Endothelial cell of umbilical vein (primary cell): Measurements from ENCODE around the gene NR2F2. TPM values are rescaled to one million over a fixed set of nuclear protein-coding genes. Genes with fewer than 3 reads are reported as not detected.

Experiments used
- BruUV-seq: library from RNA; stranded (reverse); fragments of 400-500 nt; replicated peaks from 2 replicates; lab custom pipeline; 2021; lab: Mats Ljungman, UMichigan
- CTCF ChIA-PET: fragments of 300-600, 350-600 bp; sonication (Branson Sonifier 250); formaldehyde crosslinking; loops from one replicate; lab custom pipeline; 2021; ENCODE audit warnings: antibody characterized with exemption, inconsistent platforms; lab: Charles Lee
- POLR2A ChIA-PET: fragments of 300-600, 350-600 bp; sonication (Branson Sonifier 250); formaldehyde crosslinking; loops from one replicate; lab custom pipeline; 2021; ENCODE audit warnings: antibody characterized with exemption, inconsistent platforms; lab: Charles Lee
- DNase-seq: peaks from one replicate; pipeline ENCODE4 v3.0.0-alpha.2; 2011; ENCODE audit warnings: low read depth, low spot score
- FAIRE-seq: peaks from 2 replicates; lab custom pipeline; 2011; peaks lifted over from hg19 to GRCh38; lab: Jason Lieb, UNC
- H2AFZ ChIP-seq: 2 replicates; pipeline ENCODE4 v1.6.0; 2012; ENCODE audit warnings: low read depth, low read length, control low read depth, inconsistent platforms
- H3K27ac ChIP-seq: 2 replicates; pipeline ENCODE4 v1.5.1; 2011; ENCODE audit warnings: low read depth, mild to moderate bottlenecking, control low read depth, low read length, moderate library complexity; ENCODE audit not compliant: insufficient read depth
- H3K27me3 ChIP-seq, 2 experiments: 2 replicates each; pipeline versions ENCODE4 v1.6.0 to v1.6.1; 2011; ENCODE audit warnings: low read length in 2 of 2, mixed read lengths in 1 of 2; ENCODE audit not compliant: control insufficient read depth in 2 of 2, insufficient read depth in 2 of 2
- H3K36me3 ChIP-seq, 2 experiments: 2 replicates in 1 of 2; 3 replicates in 1 of 2; pipeline ENCODE4 v1.5.1; 2011; ENCODE audit warnings: low read length in 2 of 2, mild to moderate bottlenecking in 1 of 2, moderate library complexity in 1 of 2; ENCODE audit not compliant: control insufficient read depth in 2 of 2, insufficient read depth in 2 of 2; ENCODE audit errors: extremely low read depth in 1 of 2
- H3K4me1 ChIP-seq: 3 replicates; pipeline ENCODE4 v1.5.1; 2011; ENCODE audit warnings: mild to moderate bottlenecking, low read length; ENCODE audit not compliant: control insufficient read depth, insufficient read depth; ENCODE audit errors: extremely low read depth
- H3K4me2 ChIP-seq: 2 replicates; pipeline ENCODE4 v1.6.1; 2011; ENCODE audit warnings: low read length, control low read depth, mixed read lengths; ENCODE audit not compliant: insufficient read depth
- H3K4me3 ChIP-seq, 3 experiments: fragments of 200-600 bp in 1 of 3; sonication (generic), shearing (Covaris generic) in 1 of 3; replicated peaks in 1 of 3; 2 replicates each; pipeline ENCODE4 v1.5.1; 2011 to 2016; ENCODE audit warnings: control low read depth in 3 of 3, low read length in 3 of 3, mild to moderate bottlenecking in 2 of 3, inconsistent platforms in 1 of 3, low read depth in 1 of 3, moderate library complexity in 1 of 3; ENCODE audit not compliant: insufficient read depth in 1 of 3
- H3K79me2 ChIP-seq: 2 replicates; pipeline ENCODE4 v1.6.0; 2012; ENCODE audit warnings: low read length, inconsistent platforms; ENCODE audit not compliant: control insufficient read depth, insufficient read depth
- H3K9ac ChIP-seq: replicated peaks from 2 replicates; pipeline ENCODE3; 2011; ENCODE audit warnings: low read length, control low read depth; ENCODE audit not compliant: insufficient read depth; ENCODE audit errors: extremely low read depth
- H3K9me1 ChIP-seq: replicated peaks from 3 replicates; pipeline ENCODE4 v1.6.0; 2011; ENCODE audit warnings: mild to moderate bottlenecking, low read length; ENCODE audit not compliant: control insufficient read depth, insufficient read depth; ENCODE audit errors: extremely low read depth
- H3K9me3 ChIP-seq: replicated peaks from 2 replicates; pipeline ENCODE4 v1.5.1; 2012; ENCODE audit warnings: low read length, inconsistent platforms; ENCODE audit not compliant: control insufficient read depth, insufficient read depth
- H4K20me1 ChIP-seq: replicated peaks from 2 replicates; pipeline ENCODE3; 2011; ENCODE audit warnings: mild to moderate bottlenecking, low read length; ENCODE audit not compliant: control insufficient read depth, insufficient read depth; ENCODE audit errors: extremely low read depth
- CTCF ChIP-seq, 2 donors: IDR thresholded peaks; 1 replicate in 1 of 2; 2 replicates in 1 of 2; pipeline ENCODE4 v1.5.1; 2011; ENCODE audit warnings: low read length in 2 of 2, mild to moderate bottlenecking in 2 of 2, moderate library complexity in 2 of 2, control low read depth in 1 of 2, inconsistent platforms in 1 of 2, low read depth in 1 of 2; ENCODE audit not compliant: insufficient read depth in 1 of 2; ENCODE audit errors: extremely low read depth in 1 of 2
- EZH2 ChIP-seq: IDR thresholded peaks from 2 replicates; pipeline ENCODE4 v1.6.1; 2012; ENCODE audit warnings: borderline replicate concordance, low read depth, mild to moderate bottlenecking, moderate library complexity, low read length, inconsistent platforms; ENCODE audit not compliant: severe bottlenecking
- FOS ChIP-seq: IDR thresholded peaks from 2 replicates; pipeline ENCODE4 v1.6.1; 2011; ENCODE audit warnings: mild to moderate bottlenecking, low read length, moderate library complexity, borderline replicate concordance; ENCODE audit not compliant: insufficient read depth
- GATA2 ChIP-seq: IDR thresholded peaks from 2 replicates; pipeline ENCODE4 v1.7.0; 2011; ENCODE audit warnings: low read depth, mild to moderate bottlenecking, moderate library complexity, mixed read lengths, low read length; ENCODE audit not compliant: insufficient read length, insufficient read depth
- JUN ChIP-seq: IDR thresholded peaks from 2 replicates; pipeline ENCODE4 v1.6.1; 2011; ENCODE audit warnings: borderline replicate concordance, low read depth; ENCODE audit not compliant: insufficient read length, insufficient read depth
- MAX ChIP-seq: IDR thresholded peaks from 2 replicates; pipeline ENCODE4 v1.6.1; 2011; ENCODE audit not compliant: insufficient read depth, insufficient read length
- MYC ChIP-seq: IDR thresholded peaks from one replicate; pipeline ENCODE4 v1.6.1; 2011; ENCODE audit warnings: mild to moderate bottlenecking, low read depth, low read length
- POLR2A ChIP-seq: IDR thresholded peaks from 2 replicates; pipeline ENCODE4 v1.6.1; 2012; ENCODE audit warnings: low read depth, mild to moderate bottlenecking, control low read depth, low read length
- POLR2AphosphoS5 ChIP-seq: IDR thresholded peaks from 2 replicates; pipeline ENCODE4 v1.6.1; 2012; ENCODE audit warnings: low read depth, mild to moderate bottlenecking, control low read depth, low read length, moderate library complexity; ENCODE audit not compliant: insufficient read depth
- dilution Hi-C: fragments of 300-500 bp; cut with MboI; formaldehyde crosslinking; loops from one replicate; pipeline ENCODE4 v1.15.0; 2019; ENCODE audit warnings: low sequenced_read_pairs; ENCODE audit not compliant: extremely low pct_ligation_motif_present
- intact Hi-C: fragments of 100-400 bp; cut with micrococcal nuclease; formaldehyde crosslinking; loops from one replicate; pipeline ENCODE4 v1.10.0; 2022
- polyA plus RNA-seq, 4 experiments: library from polyadenylated mRNA; depleted of rRNA in 3 of 4; stranded (reverse) in 3 of 4; unstranded in 1 of 4; fragments of >200 nt; gene quantifications; 2 replicates each; pipeline versions ENCODE4 v1.2.1 to v1.2.3, GENCODE V29; 2011 to 2012; ENCODE audit warnings: missing spikeins in 1 of 4
- total RNA-seq: library from RNA; stranded (reverse); gene quantifications from 2 replicates; pipeline ENCODE4 v1.2.3, GENCODE V29; 2021

NR2F2 gene
- total and polyA plus RNA-seq, 2 donors (not counting 3 experiments of a cell fraction or from before 2014, with no cell fraction given) = 105 to 182 TPM

GRCh38 chr15:96329403-96329981 lies 1.0 kb upstream of the NR2F2 start:
- Histone ChIP-seq H3K79me2 (peaks cover 95% of the 10 kb centered on the region), H2AFZ (no peak overlapping the region), H3K27ac (peak overlapping the region; percentile 85), H3K4me2 (peak overlapping the region; percentile 88), H3K4me3 (peak overlapping the region; percentile 63 to 89 (median 71)), H3K9me3 (no peaks in the 10 kb centered on the region), H3K9me1 (no peaks in the 10 kb centered on the region), H3K4me1 (peaks cover 33% of the 10 kb centered on the region), H4K20me1 (no peaks in the 10 kb centered on the region), H3K9ac (peak overlapping the region; percentile 97), H3K36me3 (peaks cover 13 to 15% of the 10 kb centered on the region in 2 experiments), H3K27me3 (no peaks in the 10 kb centered on the region)
- CTCF ChIA-PET = interaction anchor here (0.9 to 4.7 kb wide), 9 partner anchors 13 to 1658 kb away, joined by 3 to 37 read pairs (median 5); no protein-coding TSS in a partner anchor
- DNase-seq (peak; percentile 82), FAIRE-seq (no peak)
- dilution Hi-C loops = loop anchor here (25.0 kb wide), 1 partner anchor 1017 kb away; no protein-coding TSS in a partner anchor
- intact Hi-C loops = loop anchor here (5.0 kb wide), 3 partner anchors 442 to 1482 kb away; no protein-coding TSS in a partner anchor
- peak; percentile 61 for TF ChIP-seq MAX
- TF ChIP-seq CTCF (IDR thresholded peaks at IDR 0.05; ENCODE audit: extremely low read depth in 1 of 2, insufficient read depth in 1 of 2, low read depth in 1 of 2, low read length in 2 of 2) = no peak
- TF ChIP-seq POLR2AphosphoS5 = peak; percentile 32
- no peak for TF ChIP-seq FOS
- no peak for TF ChIP-seq GATA2
- TF ChIP-seq JUN = no peak
- TF ChIP-seq MYC = peak; percentile 16
- TF ChIP-seq POLR2A = peak; percentile 53
- TF ChIP-seq EZH2 = no peak
- POLR2A ChIA-PET = interaction anchor here (1.2 to 1.5 kb wide), 3 partner anchors 20 to 595 kb away, joined by 3 to 7 read pairs (median 5); no protein-coding TSS in a partner anchor
- TSS peak; percentile 9 for BruUV-seq
